GM12801 (cell line): ENCODE measurements around the gene KIF26B.

Experiments
- CTCF ChIP-seq: IDR thresholded peaks from one replicate; pipeline ENCODE4 v1.5.1; 2011; ENCODE audit warnings: control low read depth; ENCODE audit not compliant: insufficient read length; ENCODE audit errors: extremely low read depth

KIF26B gene

DNA sequence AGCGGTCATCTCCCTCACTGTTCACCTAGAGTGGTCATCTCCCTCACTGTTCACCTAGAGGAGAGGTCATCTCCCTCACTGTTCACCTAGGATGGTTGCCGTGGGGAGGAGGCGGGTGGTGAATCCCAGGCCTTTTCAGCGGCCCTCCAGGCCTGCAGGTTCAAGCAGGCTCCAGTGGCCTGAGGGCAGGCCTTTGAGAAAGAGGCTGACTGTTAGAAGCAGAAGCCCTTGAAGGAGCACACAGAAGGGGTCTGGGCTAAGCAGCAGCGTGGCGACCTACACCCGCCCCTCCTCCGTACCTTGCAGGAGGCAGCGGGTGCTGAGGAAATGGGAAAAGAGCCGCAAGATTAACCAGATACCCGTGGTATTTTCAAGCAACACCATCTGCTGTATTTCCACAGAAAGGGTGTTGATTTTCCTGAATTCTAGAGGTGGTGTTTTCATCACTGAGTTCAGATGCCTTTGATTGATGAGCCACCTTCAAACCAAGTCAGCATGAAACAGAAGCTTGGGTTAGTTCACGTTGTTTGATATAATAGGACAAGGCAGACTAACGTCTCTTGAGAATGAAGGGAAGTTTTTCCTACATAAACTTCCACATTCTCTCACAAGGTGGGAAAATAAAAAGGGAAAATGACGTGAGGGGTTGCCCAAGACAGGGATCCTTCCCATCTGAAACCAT lies 289.5 kb downstream of the KIF26B start:
- no peak for TF ChIP-seq CTCF

- no peak for TF ChIP-seq CTCF
These were observed 290.2 kb downstream of the KIF26B start for GRCh38 chr1:245444945-245445344.

DNA sequence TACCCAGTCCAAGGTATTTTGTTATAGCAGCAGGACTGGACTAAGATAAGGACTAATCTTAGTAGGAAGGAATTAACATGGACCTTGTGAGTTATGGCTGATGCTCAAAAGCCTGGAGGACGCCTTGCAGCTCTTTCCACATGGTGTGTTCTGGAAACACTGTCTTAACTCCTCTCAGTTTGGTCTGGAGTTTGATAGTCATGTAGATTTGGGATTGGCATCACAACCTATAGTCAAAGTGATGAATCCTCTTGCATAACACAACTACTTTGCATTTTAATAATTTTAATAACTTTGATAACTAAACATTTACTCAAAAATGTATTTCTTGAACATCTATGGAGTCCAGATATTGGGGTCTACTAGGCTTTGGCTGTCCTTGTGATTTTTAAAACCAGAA lies 293.7 kb downstream of the KIF26B start:
- no peak for TF ChIP-seq CTCF

- TF ChIP-seq CTCF: no peak
These were observed 294.2 kb downstream of the KIF26B start for GRCh38 chr1:245448975-245449431.

GRCh38 chr1:245453541-245453940 lies 298.8 kb downstream of the KIF26B start:
- TF ChIP-seq CTCF: no peak

- no peak for TF ChIP-seq CTCF
These were observed 299.3 kb downstream of the KIF26B start for GRCh38 chr1:245454051-245454450.

DNA sequence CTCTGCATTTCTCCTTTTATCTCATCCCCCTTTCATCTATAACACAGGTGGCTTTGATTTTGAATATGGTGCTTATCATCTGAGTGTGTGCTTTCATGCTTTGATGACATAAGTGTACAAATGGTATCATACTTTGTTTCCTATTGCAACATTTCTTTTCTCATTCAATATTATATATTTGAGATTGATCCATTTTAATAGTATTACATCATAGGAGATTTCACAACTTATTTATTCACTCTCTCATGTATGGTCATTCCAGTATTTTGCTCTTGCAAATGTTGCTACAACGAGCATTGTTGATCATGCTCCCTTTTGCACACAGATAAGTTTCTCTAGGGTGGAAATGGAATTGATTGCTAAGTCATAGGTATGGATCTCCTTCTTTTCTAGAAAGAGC lies 302.8 kb downstream of the KIF26B start:
- TF ChIP-seq CTCF: no peak

DNA sequence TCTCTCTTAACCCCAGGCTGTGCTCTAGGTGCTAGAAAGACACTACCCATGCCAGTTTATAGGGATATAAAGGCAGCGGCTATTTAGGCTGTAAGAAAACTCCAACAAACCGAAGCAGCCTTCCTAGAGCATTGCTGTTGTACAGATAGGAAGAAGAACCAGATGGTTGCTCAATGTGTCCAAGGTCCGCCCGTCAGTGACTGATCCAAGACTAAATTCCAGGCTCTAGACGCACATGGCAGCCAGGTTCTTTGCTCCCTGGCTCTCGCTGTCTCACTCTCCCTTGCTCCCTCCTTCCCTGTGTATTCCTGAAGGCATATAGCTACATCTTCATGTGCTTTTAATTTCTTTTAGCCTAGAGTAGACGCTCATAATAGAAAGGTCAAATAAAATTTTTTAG lies 303.4 kb downstream of the KIF26B start:
- no peak for TF ChIP-seq CTCF
